DND-41 (cell line): ENCODE data around the gene IFIT1.
"Not testable (repeated sequence)": the region's sequence is repeated elsewhere in the genome, so short reads cannot be mapped to it uniquely, and the experiment has no call there.

Experiments
- ATAC-seq: fragments of 200-7000 bp; cut with Tn5 transposase; 3 replicates; pipeline ENCODE4 v1.9.1; 2021; ENCODE audit warnings: low read depth; ENCODE audit not compliant: insufficient read depth
- DNase-seq: peaks from one replicate; pipeline ENCODE4 v3.0.0-alpha.2; 2020
- H2AFZ ChIP-seq: 2 replicates; pipeline ENCODE4 v1.6.0; 2012; ENCODE audit warnings: low read depth, low read length
- H3K27ac ChIP-seq: 2 replicates; pipeline ENCODE4 v1.5.1; 2012; ENCODE audit warnings: low read length, inconsistent platforms
- H3K27me3 ChIP-seq: fragments of 200-600 bp; sonication (generic); 2 replicates; pipeline ENCODE4 v1.6.0; 2012; ENCODE audit warnings: low read length, mild to moderate bottlenecking, inconsistent platforms; ENCODE audit not compliant: insufficient read depth, poor library complexity
- H3K36me3 ChIP-seq: 2 replicates; pipeline ENCODE4 v1.5.1; 2012; ENCODE audit warnings: low read length, inconsistent platforms; ENCODE audit not compliant: insufficient read depth
- H3K4me1 ChIP-seq: 2 replicates; pipeline ENCODE4 v1.5.1; 2012; ENCODE audit warnings: mild to moderate bottlenecking, low read length; ENCODE audit not compliant: insufficient read depth
- H3K4me2 ChIP-seq: 2 replicates; pipeline ENCODE4 v1.6.0; 2012; ENCODE audit warnings: mild to moderate bottlenecking, moderate library complexity, low read length, inconsistent platforms; ENCODE audit not compliant: insufficient read depth
- H3K4me3 ChIP-seq, 2 experiments: fragments of 200-600 bp in 1 of 2; shearing (Covaris generic) in 1 of 2; 2 replicates each; pipeline ENCODE4 v1.5.1; 2012 to 2016; ENCODE audit warnings: inconsistent platforms in 2 of 2, low read length in 2 of 2, mild to moderate bottlenecking in 2 of 2, low read depth in 1 of 2, moderate library complexity in 1 of 2
- H3K79me2 ChIP-seq: 2 replicates; pipeline ENCODE4 v1.6.0; 2012; ENCODE audit warnings: low read length, inconsistent platforms; ENCODE audit not compliant: insufficient read depth
- H3K9ac ChIP-seq: 2 replicates; pipeline ENCODE4 v1.6.0; 2012; ENCODE audit warnings: low read depth, mild to moderate bottlenecking, inconsistent platforms, low read length, moderate library complexity
- H3K9me3 ChIP-seq: 2 replicates; pipeline ENCODE4 v1.5.1; 2012; ENCODE audit warnings: low read length, moderate library complexity, mild to moderate bottlenecking, inconsistent platforms; ENCODE audit not compliant: insufficient read depth, severe bottlenecking
- H4K20me1 ChIP-seq: 2 replicates; pipeline ENCODE4 v1.6.0; 2012; ENCODE audit warnings: low read length; ENCODE audit not compliant: insufficient read depth
- CTCF ChIP-seq: IDR thresholded peaks from 2 replicates; pipeline ENCODE4 v1.5.1; 2012; ENCODE audit warnings: borderline replicate concordance, low read length, moderate library complexity, mild to moderate bottlenecking; ENCODE audit not compliant: poor library complexity, severe bottlenecking; ENCODE audit errors: extremely low read depth
- EZH2 ChIP-seq: IDR thresholded peaks from 3 replicates; pipeline ENCODE4 v1.6.1; 2012; ENCODE audit warnings: borderline replicate concordance, low read depth, mild to moderate bottlenecking, moderate library complexity, low read length, inconsistent platforms; ENCODE audit not compliant: severe bottlenecking

IFIT1 gene

GRCh38 chr10:89442289-89442688 is 49.9 kb downstream of the IFIT1 start:
- TF ChIP-seq CTCF (no peak), EZH2 (no peak)
- Histone ChIP-seq H3K27ac (no peak overlapping the region), H3K4me3 (no peak overlapping the region)

GRCh38 chr10:89444819-89445218 is 52.4 kb downstream of the IFIT1 start:
- not testable (repeated sequence) for H3K79me2 ChIP-seq, H3K27me3 ChIP-seq, H3K27ac ChIP-seq, H2AFZ ChIP-seq, H4K20me1 ChIP-seq, H3K36me3 ChIP-seq, DNase-seq, H3K4me3 ChIP-seq, H3K4me2 ChIP-seq, H3K9ac ChIP-seq, H3K9me3 ChIP-seq, H3K4me1 ChIP-seq, ATAC-seq

More at GRCh38 chr10:89442289-89442688, 49.9 kb downstream of the IFIT1 start:
- ATAC-seq, result no peak
- H3K36me3 ChIP-seq, result no peaks in the 10 kb centered on the region
- H3K4me1 ChIP-seq, result no peaks in the 10 kb centered on the region
- no peak for DNase-seq
- H2AFZ ChIP-seq, result no peak overlapping the region
- H3K79me2 ChIP-seq, result no peaks in the 10 kb centered on the region
- no peak overlapping the region for H3K9ac ChIP-seq
- no peak overlapping the region for H3K4me2 ChIP-seq
- H3K27me3 ChIP-seq, result peaks cover 4% of the 10 kb centered on the region
- H3K9me3 ChIP-seq, result no peaks in the 10 kb centered on the region
- H4K20me1 ChIP-seq, result no peaks in the 10 kb centered on the region

GRCh38 chr10:89450901-89451300 is 58.5 kb downstream of the IFIT1 start:
- H4K20me1 ChIP-seq, result no peaks in the 10 kb centered on the region
- DNase-seq (no peak), ATAC-seq (no peak)
- H3K9ac ChIP-seq, result no peak overlapping the region
- H3K9me3 ChIP-seq, result no peaks in the 10 kb centered on the region
- no peak overlapping the region for H2AFZ ChIP-seq
- peaks cover 5% of the 10 kb centered on the region for H3K27me3 ChIP-seq
- TF ChIP-seq CTCF (no peak), EZH2 (no peak)
- no peak overlapping the region for H3K4me3 ChIP-seq
- H3K4me1 ChIP-seq, result no peaks in the 10 kb centered on the region
- no peaks in the 10 kb centered on the region for H3K79me2 ChIP-seq
- no peak overlapping the region for H3K27ac ChIP-seq
- no peak overlapping the region for H3K4me2 ChIP-seq
- H3K36me3 ChIP-seq, result no peaks in the 10 kb centered on the region

- no peak for ATAC-seq
- Histone ChIP-seq H3K4me2 (no peak overlapping the region), H3K9me3 (no peaks in the 10 kb centered on the region), H3K27ac (no peak overlapping the region), H3K4me3 (no peak overlapping the region), H3K4me1 (no peaks in the 10 kb centered on the region), H2AFZ (no peak overlapping the region), H3K9ac (no peak overlapping the region), H3K36me3 (no peaks in the 10 kb centered on the region), H3K79me2 (no peaks in the 10 kb centered on the region), H4K20me1 (no peaks in the 10 kb centered on the region), H3K27me3 (peaks cover 5% of the 10 kb centered on the region)
- TF ChIP-seq CTCF, result no peak
- no peak for DNase-seq
These were observed 59.8 kb downstream of the IFIT1 start for GRCh38 chr10:89452193-89452592.
